ENCODE data around the gene MAPK6. TPM values are rescaled to one million over a fixed set of nuclear protein-coding genes. Genes with fewer than 3 reads are reported as not detected.

MAPK6 gene
- total RNA-seq, 2 donors from 2014 or later = 80.2 to 81.6 TPM

- Mint-ChIP-seq H3K4me3 (no peak overlapping the region), H3K27ac (no peak overlapping the region), H3K4me1 (peaks cover 2% of the 10 kb centered on the region), H3K27me3 (ENCODE audit: insufficient read depth) (no peaks in the 10 kb centered on the region), H3K36me3 (ENCODE audit: low read depth) (no peaks in the 10 kb centered on the region), H3K9me3 (no peaks in the 10 kb centered on the region)
- H3K9ac ChIP-seq (ENCODE audit: extremely low read depth, low read length, poor library complexity, severe bottlenecking) = no peak overlapping the region
- no peak overlapping the region for H3K4me3 ChIP-seq (ENCODE audit: low read length)
- no peaks in the 10 kb centered on the region for H3K27me3 ChIP-seq (ENCODE audit: control insufficient read depth, insufficient read depth, low read length, poor library complexity, severe bottlenecking)
- DNase-seq = no peak
- WGBS, 2 experiments (ENCODE audit: insufficient coverage in 1 of 2, insufficient read length in 1 of 2) = 92% methylated on average over 10 to 11 of the region's 11 CpGs
- H3K27ac ChIP-seq (ENCODE audit: low read depth, low read length) = no peak overlapping the region
- H3K9me3 ChIP-seq (ENCODE audit: control insufficient read depth, low read length) = no peaks in the 10 kb centered on the region
- H3K36me3 ChIP-seq (ENCODE audit: control insufficient read depth, insufficient read depth, low read length) = no peaks in the 10 kb centered on the region
- peak; percentile 31 for TF ChIP-seq CTCF (conservative IDR thresholded peaks at IDR 0.05)
- H3K4me1 ChIP-seq (ENCODE audit: control insufficient read depth, insufficient read depth, low read length) = no peaks in the 10 kb centered on the region
Measured at GRCh38 chr15:52076889-52077781, 58.1 kb downstream of the MAPK6 start.

- Mint-ChIP-seq H3K4me1 (peaks cover 2% of the 10 kb centered on the region), H3K36me3 (ENCODE audit: low read depth) (no peaks in the 10 kb centered on the region), H3K27me3 (ENCODE audit: insufficient read depth) (no peaks in the 10 kb centered on the region), H3K27ac (no peak overlapping the region), H3K4me3 (no peak overlapping the region), H3K9me3 (no peaks in the 10 kb centered on the region)
- no peaks in the 10 kb centered on the region for H3K27me3 ChIP-seq (ENCODE audit: control insufficient read depth, insufficient read depth, low read length, poor library complexity, severe bottlenecking)
- H3K36me3 ChIP-seq (ENCODE audit: control insufficient read depth, insufficient read depth, low read length) = no peaks in the 10 kb centered on the region
- no peak for TF ChIP-seq CTCF (conservative IDR thresholded peaks at IDR 0.05)
- no peaks in the 10 kb centered on the region for H3K9me3 ChIP-seq (ENCODE audit: control insufficient read depth, low read length)
- H3K4me3 ChIP-seq (ENCODE audit: low read length) = no peak overlapping the region
- no peak overlapping the region for H3K27ac ChIP-seq (ENCODE audit: low read depth, low read length)
- no peak for DNase-seq
- no peak overlapping the region for H3K9ac ChIP-seq (ENCODE audit: extremely low read depth, low read length, poor library complexity, severe bottlenecking)
- 84 to 89% methylated on average over 7 to 10 of the region's 10 CpGs for WGBS, 2 experiments (ENCODE audit: insufficient coverage in 1 of 2, insufficient read length in 1 of 2)
- no peaks in the 10 kb centered on the region for H3K4me1 ChIP-seq (ENCODE audit: control insufficient read depth, insufficient read depth, low read length)
Measured at GRCh38 chr15:52078197-52078875, 59.3 kb downstream of the MAPK6 start.

- no peaks in the 10 kb centered on the region for H3K27me3 Mint-ChIP-seq (ENCODE audit: insufficient read depth)
- Histone ChIP-seq H3K4me1 (ENCODE audit: control insufficient read depth, insufficient read depth, low read length) (no peaks in the 10 kb centered on the region), H3K4me3 (ENCODE audit: low read length) (no peak overlapping the region), H3K36me3 (ENCODE audit: control insufficient read depth, insufficient read depth, low read length) (no peaks in the 10 kb centered on the region), H3K9me3 (ENCODE audit: control insufficient read depth, low read length) (no peaks in the 10 kb centered on the region), H3K27me3 (ENCODE audit: control insufficient read depth, insufficient read depth, low read length, poor library complexity, severe bottlenecking) (no peaks in the 10 kb centered on the region), H3K27ac (ENCODE audit: low read depth, low read length) (no peak overlapping the region), H3K9ac (ENCODE audit: extremely low read depth, low read length, poor library complexity, severe bottlenecking) (no peak overlapping the region)
- H3K9me3 Mint-ChIP-seq = no peaks in the 10 kb centered on the region
- no peaks in the 10 kb centered on the region for H3K36me3 Mint-ChIP-seq (ENCODE audit: low read depth)
- no peak overlapping the region for H3K4me3 Mint-ChIP-seq
- peak; percentile 96 for DNase-seq
- WGBS, 2 experiments (ENCODE audit: insufficient coverage in 1 of 2, insufficient read length in 1 of 2) = 47 to 80% methylated on average over 1 to 12 of the region's 13 CpGs
- H3K4me1 Mint-ChIP-seq = peaks cover 2% of the 10 kb centered on the region
- peak; percentile 94 for TF ChIP-seq CTCF (conservative IDR thresholded peaks at IDR 0.05)
- no peak overlapping the region for H3K27ac Mint-ChIP-seq
Measured at GRCh38 chr15:52078876-52079700, 60.1 kb downstream of the MAPK6 start.
